ENCODE measurements around the gene POC1A.

POC1A gene

DNA sequence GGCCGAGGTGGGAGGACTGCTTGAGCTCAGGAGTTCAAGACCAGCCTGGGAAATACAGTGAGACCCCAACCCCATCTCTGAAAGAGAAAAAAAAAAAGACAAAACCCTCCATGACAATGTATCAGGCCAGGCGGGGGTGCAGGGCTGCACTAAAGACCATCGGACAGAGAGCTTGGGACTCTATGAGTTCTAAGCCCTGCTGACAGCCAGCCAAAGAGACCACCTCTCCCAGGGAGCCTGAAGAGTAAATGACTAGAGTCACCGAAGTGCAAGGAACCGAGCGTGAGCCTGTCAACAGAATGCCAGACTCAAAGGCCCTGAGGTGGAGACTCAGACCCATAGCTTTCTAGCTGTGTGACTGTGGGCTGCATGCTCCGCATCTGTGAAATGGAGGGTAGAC lies 12.5 kb downstream of the POC1A start:
- Histone ChIP-seq H3K4me3 (IDR thresholded peaks at IDR 0.05; ENCODE audit: insufficient read depth, low read depth, low read length) (no peak overlapping the region), H3K9ac (no peak overlapping the region), H3K27me3 (ENCODE audit: insufficient read depth, low read depth) (no peaks in the 10 kb centered on the region), H3K4me2 (no peak overlapping the region), H2AFZ (ENCODE audit: low read depth) (no peak overlapping the region), H3K79me2 (ENCODE audit: insufficient read depth, low read depth) (no peaks in the 10 kb centered on the region), H3K27ac (no peak overlapping the region), H3K36me3 (ENCODE audit: insufficient read depth) (no peaks in the 10 kb centered on the region), H3K4me1 (ENCODE audit: low read depth, poor library complexity, severe bottlenecking) (peaks cover 3% of the 10 kb centered on the region), H4K20me1 (ENCODE audit: insufficient read depth) (no peaks in the 10 kb centered on the region)
- TF ChIP-seq, protein P1, sequence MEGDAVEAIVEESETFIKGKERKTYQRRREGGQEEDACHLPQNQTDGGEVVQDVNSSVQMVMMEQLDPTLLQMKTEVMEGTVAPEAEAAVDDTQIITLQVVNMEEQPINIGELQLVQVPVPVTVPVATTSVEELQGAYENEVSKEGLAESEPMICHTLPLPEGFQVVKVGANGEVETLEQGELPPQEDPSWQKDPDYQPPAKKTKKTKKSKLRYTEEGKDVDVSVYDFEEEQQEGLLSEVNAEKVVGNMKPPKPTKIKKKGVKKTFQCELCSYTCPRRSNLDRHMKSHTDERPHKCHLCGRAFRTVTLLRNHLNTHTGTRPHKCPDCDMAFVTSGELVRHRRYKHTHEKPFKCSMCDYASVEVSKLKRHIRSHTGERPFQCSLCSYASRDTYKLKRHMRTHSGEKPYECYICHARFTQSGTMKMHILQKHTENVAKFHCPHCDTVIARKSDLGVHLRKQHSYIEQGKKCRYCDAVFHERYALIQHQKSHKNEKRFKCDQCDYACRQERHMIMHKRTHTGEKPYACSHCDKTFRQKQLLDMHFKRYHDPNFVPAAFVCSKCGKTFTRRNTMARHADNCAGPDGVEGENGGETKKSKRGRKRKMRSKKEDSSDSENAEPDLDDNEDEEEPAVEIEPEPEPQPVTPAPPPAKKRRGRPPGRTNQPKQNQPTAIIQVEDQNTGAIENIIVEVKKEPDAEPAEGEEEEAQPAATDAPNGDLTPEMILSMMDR (conservative IDR thresholded peaks at IDR 0.05; ENCODE audit: low read depth, low read length): no peak

DNA sequence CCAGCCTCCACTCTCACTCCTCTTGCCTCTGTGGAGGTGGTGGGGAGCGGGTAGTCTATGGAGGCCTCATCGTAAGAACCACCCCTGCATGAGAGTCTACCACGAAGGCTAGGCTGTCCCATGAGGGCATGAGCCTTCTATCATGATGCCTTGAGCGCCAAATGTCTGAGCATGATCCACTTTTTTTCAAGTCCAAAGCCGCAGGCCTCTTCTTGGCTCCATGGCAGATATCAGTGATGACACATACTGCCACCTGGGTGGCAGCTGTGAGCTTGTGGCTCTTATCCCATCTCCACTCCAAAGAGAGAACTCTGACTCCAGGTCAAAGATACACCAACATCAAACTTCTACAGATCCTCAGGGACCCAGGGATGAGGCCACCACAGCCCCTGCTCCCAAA lies 13.5 kb downstream of the POC1A start:
- no peaks in the 10 kb centered on the region for H3K36me3 ChIP-seq (ENCODE audit: insufficient read depth)
- no peak overlapping the region for H2AFZ ChIP-seq (ENCODE audit: low read depth)
- H3K4me1 ChIP-seq (ENCODE audit: low read depth, poor library complexity, severe bottlenecking): peaks cover 3% of the 10 kb centered on the region
- TF ChIP-seq, protein P1 (conservative IDR thresholded peaks at IDR 0.05; ENCODE audit: low read depth, low read length): no peak
- H3K4me3 ChIP-seq (IDR thresholded peaks at IDR 0.05; ENCODE audit: insufficient read depth, low read depth, low read length): no peak overlapping the region
- H3K27me3 ChIP-seq (ENCODE audit: insufficient read depth, low read depth): no peaks in the 10 kb centered on the region
- no peak overlapping the region for H3K4me2 ChIP-seq
- no peaks in the 10 kb centered on the region for H3K79me2 ChIP-seq (ENCODE audit: insufficient read depth, low read depth)
- H3K27ac ChIP-seq: no peak overlapping the region
- H4K20me1 ChIP-seq (ENCODE audit: insufficient read depth): no peaks in the 10 kb centered on the region
- H3K9ac ChIP-seq: no peak overlapping the region

DNA sequence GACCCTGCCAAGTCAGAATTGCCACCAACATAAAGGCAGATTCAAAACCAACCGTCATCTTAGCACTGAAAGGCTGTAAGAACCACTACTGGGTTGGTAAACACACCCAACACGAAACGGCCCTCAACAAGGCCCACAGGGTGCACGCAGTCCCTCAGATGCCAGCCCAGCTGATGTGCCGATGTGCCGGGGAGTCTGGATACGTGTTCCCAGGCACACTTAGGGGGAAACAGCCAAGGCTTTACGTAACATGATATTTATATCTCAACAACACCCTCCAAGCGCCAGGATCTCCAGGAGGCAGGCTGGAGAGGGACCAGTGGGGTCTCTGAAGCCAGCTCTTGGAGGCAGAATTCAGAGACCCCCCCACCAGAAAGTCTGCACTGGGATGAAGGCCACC lies 14.2 kb downstream of the POC1A start:
- TF ChIP-seq, protein P1 (conservative IDR thresholded peaks at IDR 0.05; ENCODE audit: low read depth, low read length): no peak
- Histone ChIP-seq H3K4me3 (IDR thresholded peaks at IDR 0.05; ENCODE audit: insufficient read depth, low read depth, low read length) (no peak overlapping the region), H3K4me2 (no peak overlapping the region), H3K4me1 (ENCODE audit: low read depth, poor library complexity, severe bottlenecking) (peaks cover 3% of the 10 kb centered on the region), H3K9ac (no peak overlapping the region), H4K20me1 (ENCODE audit: insufficient read depth) (no peaks in the 10 kb centered on the region), H3K36me3 (ENCODE audit: insufficient read depth) (no peaks in the 10 kb centered on the region), H2AFZ (ENCODE audit: low read depth) (no peak overlapping the region), H3K27me3 (ENCODE audit: insufficient read depth, low read depth) (no peaks in the 10 kb centered on the region), H3K79me2 (ENCODE audit: insufficient read depth, low read depth) (no peaks in the 10 kb centered on the region), H3K27ac (no peak overlapping the region)

DNA sequence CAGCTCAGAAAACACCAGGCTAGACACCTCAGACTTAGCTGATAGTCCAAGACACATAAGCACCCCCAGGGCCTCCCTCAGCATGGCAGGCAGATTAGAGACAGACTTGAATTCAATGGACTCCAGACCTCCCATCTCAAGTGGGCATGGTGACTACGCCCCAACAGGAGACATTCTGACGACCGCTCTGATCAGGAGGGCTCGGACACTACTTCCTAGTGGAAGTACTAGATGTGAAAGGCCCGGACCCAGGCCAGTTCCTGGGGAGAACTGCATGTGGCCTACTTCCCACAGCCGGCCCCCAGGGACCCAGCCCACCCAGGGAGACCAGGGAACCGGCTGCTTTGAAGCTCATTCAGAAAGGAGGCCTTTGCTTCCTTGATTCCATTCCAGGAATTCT lies 16.9 kb downstream of the POC1A start:
- Histone ChIP-seq H3K9ac (no peak overlapping the region), H3K36me3 (ENCODE audit: insufficient read depth) (no peaks in the 10 kb centered on the region), H2AFZ (ENCODE audit: low read depth) (no peak overlapping the region)

More for the DNA sequence above, 16.9 kb downstream of the POC1A start:
- H3K4me3 ChIP-seq (IDR thresholded peaks at IDR 0.05; ENCODE audit: insufficient read depth, low read depth, low read length): no peak overlapping the region
- H3K27ac ChIP-seq: no peak overlapping the region
- H3K27me3 ChIP-seq (ENCODE audit: insufficient read depth, low read depth): no peaks in the 10 kb centered on the region
- H3K4me1 ChIP-seq (ENCODE audit: low read depth, poor library complexity, severe bottlenecking): no peaks in the 10 kb centered on the region
- TF ChIP-seq, protein P1 (conservative IDR thresholded peaks at IDR 0.05; ENCODE audit: low read depth, low read length): no peak
- no peaks in the 10 kb centered on the region for H4K20me1 ChIP-seq (ENCODE audit: insufficient read depth)
- H3K4me2 ChIP-seq: no peak overlapping the region
- H3K79me2 ChIP-seq (ENCODE audit: insufficient read depth, low read depth): no peaks in the 10 kb centered on the region

Data from KMS-11 (cell line).